HUES6 (cell line): ENCODE data around the gene CFH.
"Not testable (repeated sequence)": the region's sequence is repeated elsewhere in the genome, so short reads cannot be mapped to it uniquely, and the experiment has no call there.

Source experiments
- H3K27ac ChIP-seq: 2 replicates; pipeline ENCODE4 v1.7.0; 2013; ENCODE audit warnings: low read depth, mild to moderate bottlenecking, low read length, inconsistent platforms
- H3K27me3 ChIP-seq: 2 replicates; pipeline ENCODE4 v1.6.1; 2013; ENCODE audit warnings: low read length; ENCODE audit not compliant: control insufficient read depth, insufficient read depth
- H3K36me3 ChIP-seq: 2 replicates; pipeline ENCODE4 v1.6.1; 2013; ENCODE audit warnings: low read length; ENCODE audit not compliant: control insufficient read depth, insufficient read depth
- H3K4me1 ChIP-seq: 2 replicates; pipeline ENCODE4 v1.6.1; 2013; ENCODE audit warnings: low read length; ENCODE audit not compliant: control insufficient read depth, insufficient read depth
- H3K4me3 ChIP-seq: 2 replicates; pipeline ENCODE4 v1.5.1; 2013; ENCODE audit warnings: low read depth, low read length
- H3K9ac ChIP-seq: one replicate; pipeline ENCODE4 v1.6.1; 2013; ENCODE audit warnings: mild to moderate bottlenecking, low read length
- H3K9me3 ChIP-seq: 2 replicates; pipeline ENCODE4 v1.6.1; 2013; ENCODE audit warnings: low read depth, low read length; ENCODE audit not compliant: control insufficient read depth, insufficient read depth

The CFH gene

DNA sequence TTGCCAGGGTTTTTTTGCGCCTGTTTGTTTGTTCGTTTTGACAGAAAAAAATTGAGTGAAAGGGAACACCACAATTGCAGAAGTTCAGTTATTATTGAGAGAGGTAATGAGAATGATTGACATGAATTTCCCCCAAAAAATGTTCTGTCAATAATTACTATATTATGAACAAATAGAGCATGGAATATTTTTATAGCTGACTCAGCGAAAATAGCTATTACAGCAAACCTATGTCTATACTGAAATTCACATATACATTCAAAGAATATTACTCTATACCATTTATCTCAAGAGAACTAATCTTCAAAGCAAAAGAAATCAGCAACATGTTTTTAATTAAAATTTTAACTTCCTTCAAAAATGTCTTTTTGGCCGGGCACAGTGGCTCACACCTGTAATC lies 118.0 kb downstream of the CFH start:
- not testable (repeated sequence) for H3K36me3 ChIP-seq, H3K9me3 ChIP-seq, H3K27ac ChIP-seq, H3K4me3 ChIP-seq, H3K9ac ChIP-seq, H3K27me3 ChIP-seq, H3K4me1 ChIP-seq

DNA sequence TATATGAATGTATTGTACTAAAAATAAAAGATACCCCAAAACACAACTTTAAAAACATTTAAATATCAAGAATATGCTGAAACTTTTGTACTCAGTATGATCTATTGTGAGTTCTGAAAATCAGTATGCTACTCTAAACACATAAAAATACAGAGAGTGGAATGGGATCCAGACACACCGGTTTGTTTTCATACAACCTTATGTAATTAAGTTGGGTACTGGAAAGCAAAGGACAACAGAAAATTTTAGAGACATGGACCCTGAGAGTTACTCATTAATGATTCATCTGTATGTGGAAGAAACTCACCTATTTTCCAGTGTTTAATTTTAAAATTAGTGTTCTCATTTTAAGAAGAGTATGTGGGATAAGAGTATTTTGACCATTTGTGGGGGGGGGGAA lies 121.9 kb downstream of the CFH start:
- no peak overlapping the region for H3K9ac ChIP-seq
- no peaks in the 10 kb centered on the region for H3K9me3 ChIP-seq
- H3K4me3 ChIP-seq, result no peak overlapping the region
- no peaks in the 10 kb centered on the region for H3K36me3 ChIP-seq
- no peak overlapping the region for H3K27ac ChIP-seq
- H3K4me1 ChIP-seq, result no peaks in the 10 kb centered on the region
- no peaks in the 10 kb centered on the region for H3K27me3 ChIP-seq

GRCh38 chr1:196774175-196774574 lies 122.3 kb downstream of the CFH start:
- Histone ChIP-seq H3K27ac (no peak overlapping the region), H3K4me3 (no peak overlapping the region), H3K9ac (no peak overlapping the region), H3K4me1 (no peaks in the 10 kb centered on the region), H3K36me3 (no peaks in the 10 kb centered on the region), H3K9me3 (no peaks in the 10 kb centered on the region), H3K27me3 (no peaks in the 10 kb centered on the region)

GRCh38 chr1:196774603-196775002 lies 122.8 kb downstream of the CFH start, which contains the start of gene CFHR3:
Gene CFHR3 (plus strand): TSS chr1:196774840. CDS start chr1:196774887, 47 bp downstream.
- Histone ChIP-seq H3K4me1 (no peaks in the 10 kb centered on the region), H3K9ac (no peak within 1 kb of the TSS), H3K36me3 (no peaks in the 10 kb centered on the region), H3K27me3 (no peaks in the 10 kb centered on the region), H3K4me3 (no peak within 1 kb of the TSS), H3K27ac (no peak within 1 kb of the TSS), H3K9me3 (no peaks in the 10 kb centered on the region)

- Histone ChIP-seq H3K9me3 (no peaks in the 10 kb centered on the region), H3K27ac (no peak overlapping the region), H3K9ac (no peak overlapping the region), H3K4me1 (no peaks in the 10 kb centered on the region), H3K36me3 (no peaks in the 10 kb centered on the region), H3K4me3 (no peak overlapping the region), H3K27me3 (no peaks in the 10 kb centered on the region)
Observed at GRCh38 chr1:196777603-196778002, 125.8 kb downstream of the CFH start.

GRCh38 chr1:196779093-196779492 lies 127.2 kb downstream of the CFH start:
- Histone ChIP-seq H3K9ac (no peak overlapping the region), H3K4me1 (no peaks in the 10 kb centered on the region), H3K9me3 (no peaks in the 10 kb centered on the region)

DNA sequence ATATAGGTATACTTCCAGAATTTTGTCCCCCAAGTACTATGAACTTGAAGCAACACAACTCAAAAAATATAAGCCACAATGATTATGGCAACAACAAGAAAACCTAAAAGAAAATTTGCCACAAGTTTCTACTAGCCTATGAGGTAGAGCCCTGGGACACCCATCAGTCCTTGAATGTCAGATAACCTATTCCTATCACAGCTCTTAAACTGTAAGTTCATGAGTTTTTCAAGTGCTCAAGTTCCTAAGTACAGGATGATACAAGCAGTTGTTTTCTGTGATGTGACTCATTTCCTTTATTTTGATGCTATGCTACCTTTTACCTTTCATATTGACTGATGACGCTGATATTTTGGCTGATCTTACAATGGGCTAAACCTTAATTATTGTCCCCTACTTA lies 139.4 kb downstream of the CFH start:
- H3K36me3 ChIP-seq, H3K4me3 ChIP-seq, H3K9me3 ChIP-seq, H3K4me1 ChIP-seq, H3K9ac ChIP-seq, H3K27me3 ChIP-seq, H3K27ac ChIP-seq: not testable (repeated sequence)

More at GRCh38 chr1:196779093-196779492, 127.2 kb downstream of the CFH start:
- Histone ChIP-seq H3K27me3 (no peaks in the 10 kb centered on the region), H3K27ac (no peak overlapping the region), H3K36me3 (no peaks in the 10 kb centered on the region), H3K4me3 (no peak overlapping the region)

DNA sequence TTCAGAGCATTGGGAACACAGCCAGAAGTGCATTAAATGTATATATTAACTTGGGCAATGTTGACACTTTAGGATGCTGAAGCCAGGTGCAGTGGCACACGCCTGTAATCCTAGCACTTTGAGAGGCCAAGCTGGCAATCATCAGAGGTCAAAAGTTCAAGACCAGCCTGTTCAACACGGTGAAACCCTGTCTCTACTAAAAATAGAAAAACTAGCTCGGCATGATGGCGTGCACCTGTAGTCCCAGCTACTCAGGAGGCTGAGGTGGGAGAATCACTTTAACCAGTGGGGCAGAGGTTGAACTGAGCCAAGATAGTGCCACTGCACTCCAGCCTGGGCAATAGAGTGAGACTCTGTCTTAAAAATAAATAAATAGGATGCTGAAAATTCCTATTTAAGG lies 142.3 kb downstream of the CFH start:
- not testable (repeated sequence) for H3K4me1 ChIP-seq, H3K27me3 ChIP-seq, H3K9ac ChIP-seq, H3K36me3 ChIP-seq, H3K9me3 ChIP-seq, H3K27ac ChIP-seq, H3K4me3 ChIP-seq
